NCI-H2171 (cell line): ENCODE data around the gene FBRS.
"Not testable (repeated sequence)": the region's sequence is repeated elsewhere in the genome, so short reads cannot be mapped to it uniquely, and the experiment has no call there.

ENCODE experiments used
- DNase-seq: peaks from one replicate; lab custom pipeline; 2025; lab: John Stamatoyannopoulos, UW

FBRS gene

GRCh38 chr16:30657866-30658730 is at the start of gene FBRS:
Gene FBRS, plus strand, starts transcription at chr16:30658431. Its CDS starts 1,088 bp downstream, at chr16:30659519.
- peak; percentile 99 for DNase-seq

DNA sequence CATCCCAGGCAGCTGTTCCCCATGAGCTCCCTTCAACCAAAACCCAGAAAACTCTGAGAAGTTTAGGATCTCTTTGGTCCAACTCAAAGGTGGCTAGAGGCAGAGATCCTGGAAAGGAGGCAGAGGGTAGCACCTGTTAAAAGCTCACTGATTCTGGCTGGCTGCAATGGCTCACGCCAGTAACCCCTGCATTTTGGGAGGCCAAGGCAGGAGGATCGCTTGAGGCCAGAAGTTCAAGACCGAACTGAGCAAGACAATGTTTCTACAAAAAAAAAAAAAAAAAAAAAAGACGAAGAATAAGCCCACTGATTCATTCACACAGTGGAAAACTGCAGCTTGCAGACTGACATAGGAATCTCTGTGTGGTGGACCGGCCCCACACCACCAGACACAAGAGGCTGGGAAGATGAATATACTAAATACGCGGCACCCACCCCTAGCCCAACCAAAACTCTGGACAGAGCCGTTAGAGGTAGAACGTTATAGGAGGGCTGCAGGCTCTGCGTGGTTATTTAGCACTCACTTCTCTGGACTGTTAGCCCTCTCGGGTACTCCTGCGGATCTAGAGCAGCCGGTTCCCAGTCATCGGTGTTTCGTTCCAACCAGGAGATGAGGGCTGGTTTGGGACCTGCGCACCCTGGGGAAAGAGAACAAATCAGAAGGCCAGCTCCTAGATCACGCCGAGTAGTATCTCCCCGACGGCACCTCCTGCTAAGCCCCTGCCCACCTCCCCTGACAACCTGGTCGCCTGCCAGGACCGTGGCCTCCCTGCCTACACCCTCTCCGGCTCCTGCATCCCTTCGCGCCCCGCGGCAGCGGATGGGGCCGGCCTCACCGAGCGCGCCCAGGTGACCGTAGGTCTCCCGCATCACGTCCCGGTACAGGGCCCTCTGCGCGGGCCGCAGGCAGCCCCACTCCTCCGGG is 49.0 kb upstream of the FBRS start:
- DNase-seq = no peak

- DNase-seq = peak; percentile 96
Observed at GRCh38 chr16:30609926-30610839, 48.0 kb upstream of the FBRS start, which contains the start of gene ZNF689. Gene ZNF689, minus strand, starts transcription at chr16:30610389. Its CDS starts 348 bp downstream, at chr16:30610041.

GRCh38 chr16:30615358-30616091 is 42.7 kb upstream of the FBRS start:
- no peak for DNase-seq

GRCh38 chr16:30619202-30619601 is 39.0 kb upstream of the FBRS start:
- no peak for DNase-seq

- DNase-seq = no peak
Observed at GRCh38 chr16:30619638-30620037, 38.6 kb upstream of the FBRS start.

DNA sequence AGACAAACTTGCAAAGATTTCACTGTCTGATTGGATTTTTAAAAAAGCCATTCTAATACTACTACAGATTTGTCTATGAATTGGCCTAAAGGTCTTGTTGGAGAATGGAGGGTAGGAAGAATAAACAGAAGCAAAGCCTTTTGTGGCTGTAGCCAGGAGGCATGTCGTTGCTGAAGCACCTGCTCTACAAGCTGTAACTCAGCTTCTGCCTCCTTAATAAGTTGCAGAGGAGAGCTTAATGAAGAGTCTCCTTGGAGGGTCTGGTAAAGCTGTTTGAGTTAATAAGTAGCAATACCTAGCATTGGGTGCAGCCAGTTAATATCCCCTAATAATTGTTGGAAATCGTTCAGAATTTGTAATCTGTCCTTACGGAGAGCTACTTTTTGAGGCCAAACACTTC is 38.1 kb upstream of the FBRS start:
- no peak for DNase-seq

GRCh38 chr16:30621765-30622164 is 36.5 kb upstream of the FBRS start:
- no peak for DNase-seq

GRCh38 chr16:30622455-30623032 is 35.7 kb upstream of the FBRS start:
- no peak for DNase-seq

- DNase-seq = no peak
Observed at GRCh38 chr16:30623536-30624283, 34.5 kb upstream of the FBRS start.

DNA sequence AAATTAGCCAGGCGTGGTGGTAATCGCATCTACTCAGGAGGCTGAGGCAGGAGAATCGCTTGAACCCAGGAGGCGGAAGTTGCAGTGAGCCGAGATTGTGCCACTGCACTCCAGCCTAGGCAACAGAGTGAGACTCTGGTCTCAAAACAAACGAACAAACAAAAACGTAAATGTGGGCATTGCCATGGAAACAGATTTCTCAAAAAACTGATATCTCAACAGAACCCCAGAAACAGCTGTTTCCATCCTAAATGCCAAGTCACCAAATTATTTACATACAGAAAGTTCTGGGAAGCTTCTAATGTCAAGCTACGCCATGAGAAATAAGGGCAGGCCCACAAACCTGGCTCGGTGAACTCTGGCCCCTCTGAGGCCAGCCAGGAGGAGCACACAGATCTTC is 32.0 kb upstream of the FBRS start:
- no peak for DNase-seq

DNA sequence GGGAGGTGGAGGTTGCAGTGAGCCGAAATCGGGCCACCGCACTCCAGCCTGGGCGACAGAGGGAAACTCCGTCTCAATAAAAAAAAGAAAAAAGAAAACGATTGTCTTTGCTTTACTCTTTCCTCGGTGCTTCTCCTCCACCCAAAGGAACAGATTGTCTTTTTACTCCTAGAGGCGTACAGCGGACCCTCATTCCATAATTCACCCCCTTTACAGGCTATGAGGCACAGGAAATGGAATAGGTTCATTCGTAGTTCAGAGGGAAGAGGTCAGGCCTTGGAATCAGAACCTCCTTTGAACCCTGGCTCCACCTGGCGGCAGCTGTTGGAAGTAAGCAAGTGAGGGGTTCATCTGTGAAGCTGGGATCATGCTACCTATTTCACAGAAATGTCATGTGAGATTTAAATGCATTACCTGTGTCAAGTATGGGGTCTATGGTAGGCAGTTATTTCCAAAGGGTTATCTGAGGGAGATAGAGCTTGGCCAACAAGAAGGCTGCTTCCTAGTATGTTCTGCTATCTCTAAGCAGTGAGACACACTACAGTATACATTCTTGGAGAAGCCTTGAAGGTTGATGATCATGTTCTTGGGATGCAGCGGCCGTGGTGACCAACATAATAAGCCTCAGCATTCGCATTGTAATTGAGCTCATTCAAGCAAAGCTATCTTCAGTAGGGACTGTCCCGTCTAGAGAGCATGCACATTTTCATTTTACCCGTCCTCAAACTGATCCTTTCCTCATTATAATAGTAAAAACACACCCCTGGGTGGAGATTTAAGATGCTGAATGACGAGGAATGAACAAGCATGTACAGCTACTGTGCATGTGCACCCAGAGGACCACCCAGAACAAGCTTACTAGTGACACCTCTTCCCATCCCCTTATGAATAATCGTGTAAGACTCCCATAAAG is 29.3 kb upstream of the FBRS start:
- peak; percentile 71 for DNase-seq

DNA sequence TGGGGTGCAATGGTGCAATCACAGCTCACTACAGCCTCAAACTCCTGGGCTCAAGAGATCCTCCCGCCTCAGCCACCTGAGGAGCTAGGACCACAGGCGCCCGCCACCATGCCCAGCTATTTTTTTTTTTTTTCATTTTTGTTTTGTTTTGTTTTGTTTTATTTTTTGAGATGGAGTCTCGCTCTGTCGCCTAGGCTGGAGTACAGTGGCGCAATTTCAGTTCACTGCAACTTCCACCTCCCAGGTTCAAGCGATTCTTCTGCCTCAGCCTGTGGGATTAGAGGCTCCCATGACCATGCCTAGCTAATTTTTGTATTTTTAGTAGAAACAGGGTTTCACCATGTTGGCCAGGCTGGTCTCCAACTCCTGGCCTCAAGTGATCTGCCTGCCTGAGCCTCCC is 25.8 kb upstream of the FBRS start:
- not testable (repeated sequence) for DNase-seq

DNA sequence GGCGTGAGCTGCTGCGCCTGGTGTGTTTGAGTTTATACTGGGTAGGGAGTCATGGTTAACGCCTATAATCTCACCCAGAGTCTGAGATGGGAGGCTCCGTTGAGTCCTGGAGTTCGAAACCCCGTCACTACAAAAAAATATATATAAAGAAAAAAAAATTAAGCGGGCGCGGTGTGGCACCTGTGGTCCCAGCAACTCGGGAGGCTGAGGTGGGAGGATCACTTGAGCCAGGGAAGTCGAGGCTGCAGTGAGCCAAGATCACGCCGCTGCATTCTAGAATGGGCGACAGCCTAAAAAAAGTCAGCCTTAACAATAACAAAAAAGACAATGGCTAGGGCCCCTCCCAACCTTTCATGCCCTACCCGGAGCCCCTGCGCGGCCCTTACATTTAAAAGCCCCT is 24.7 kb upstream of the FBRS start:
- DNase-seq = no peak

GRCh38 chr16:30636599-30636998 is 21.6 kb upstream of the FBRS start:
- DNase-seq = no peak

GRCh38 chr16:30637139-30637538 is 21.1 kb upstream of the FBRS start:
- not testable (repeated sequence) for DNase-seq

- DNase-seq = peak; percentile 36
Observed at GRCh38 chr16:30637944-30638343, 20.3 kb upstream of the FBRS start.

DNA sequence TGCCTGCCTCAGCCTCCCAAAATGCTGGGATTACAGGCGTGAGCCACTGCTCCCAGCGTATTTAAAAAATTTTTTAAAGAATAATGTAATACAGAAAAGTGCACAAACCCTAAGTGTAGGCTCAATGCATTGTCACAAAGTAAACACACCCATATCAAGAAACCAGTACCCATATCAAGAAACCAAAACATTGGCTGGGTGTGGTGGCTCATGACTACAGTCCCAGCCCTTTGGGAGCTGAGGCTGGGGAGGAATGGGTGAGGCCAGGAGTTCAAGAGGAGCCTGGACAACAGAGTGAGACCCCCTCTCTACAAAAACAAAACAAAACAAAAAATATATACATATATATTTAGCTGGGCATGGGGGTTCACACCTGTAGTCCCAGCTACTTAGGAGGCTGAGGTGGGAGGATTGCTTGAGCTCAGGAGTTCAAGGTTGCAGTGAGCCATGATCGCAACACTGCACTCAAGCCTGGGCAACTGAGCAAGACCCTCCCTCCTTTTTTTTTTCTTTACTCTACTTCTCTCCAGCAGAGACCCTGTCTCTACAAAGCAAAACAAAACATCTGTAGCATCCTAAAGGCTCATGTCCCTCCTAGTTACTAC is 16.8 kb upstream of the FBRS start:
- no peak for DNase-seq
